WTC11 (cell line): ENCODE results near the gene TTLL5. TPM values are rescaled to one million over a fixed set of nuclear protein-coding genes. Genes with fewer than 3 reads are reported as not detected.

Source experiments
- ATAC-seq: fragments of 200-7000 bp; cut with Tn5 transposase; 2 replicates; pipeline ENCODE4 v1.10.0; 2021; ENCODE audit warnings: mild to moderate bottlenecking, moderate library complexity
- CTCF ChIA-PET: fragments of 300-600 bp; sonication (Branson Sonifier 250); formaldehyde crosslinking; loops from one replicate; lab custom pipeline; 2021; ENCODE audit warnings: antibody characterized with exemption; lab: Charles Lee
- POLR2A ChIA-PET: fragments of 350-600 bp; sonication (Branson Sonifier 250); formaldehyde crosslinking; loops from one replicate; lab custom pipeline; 2021; ENCODE audit warnings: antibody characterized with exemption; lab: Charles Lee
- DNase-seq: peaks from one replicate; pipeline ENCODE4 v3.0.0; 2021; ENCODE audit warnings: low spot score
- H3K27ac Mint-ChIP-seq: 2 replicates; pipeline ENCODE4 v1.8.0; 2021; ENCODE audit warnings: mixed read lengths
- H3K27me3 Mint-ChIP-seq: 2 replicates; pipeline ENCODE4 v1.8.0; 2021; ENCODE audit warnings: low read depth, mild to moderate bottlenecking, moderate library complexity, mixed read lengths
- H3K36me3 Mint-ChIP-seq: 2 replicates; pipeline ENCODE4 v1.8.0; 2021; ENCODE audit warnings: mixed read lengths
- H3K4me1 Mint-ChIP-seq: 2 replicates; pipeline ENCODE4 v1.8.0; 2022; ENCODE audit warnings: mixed read lengths
- H3K4me3 Mint-ChIP-seq: 2 replicates; pipeline ENCODE4 v1.8.0; 2021; ENCODE audit warnings: mild to moderate bottlenecking, moderate library complexity, mixed read lengths
- H3K9me3 Mint-ChIP-seq: 2 replicates; pipeline ENCODE4 v1.8.0; 2021; ENCODE audit warnings: mixed read lengths
- AR ChIP-seq: fragments of 250-450 bp; sonication (Bioruptor Pico); IDR thresholded peaks from 2 replicates; pipeline ENCODE4 v1.9.0; 2021; ENCODE audit warnings: mild to moderate bottlenecking
- ATF3 ChIP-seq: sonication (generic); formaldehyde crosslinking; conservative IDR thresholded peaks from 2 replicates; pipeline ENCODE4 v1.8.1; 2022; ENCODE audit warnings: mild to moderate bottlenecking, missing genetic modification reagents
- CREM ChIP-seq: sonication (generic); formaldehyde crosslinking; IDR thresholded peaks from 2 replicates; pipeline ENCODE4 v1.8.1; 2022; ENCODE audit warnings: mild to moderate bottlenecking, missing genetic modification reagents, moderate library complexity
- E2F4 ChIP-seq: sonication (generic); formaldehyde crosslinking; IDR thresholded peaks from 2 replicates; pipeline ENCODE4 v1.8.1; 2022; ENCODE audit warnings: low read depth, mild to moderate bottlenecking, moderate library complexity, missing genetic modification reagents, borderline replicate concordance
- EMX1 ChIP-seq: fragments of 250-450 bp; sonication (Bioruptor Pico); IDR thresholded peaks from 2 replicates; pipeline ENCODE4 v1.8.0; 2021; ENCODE audit warnings: mild to moderate bottlenecking
- MAX ChIP-seq: sonication (generic); formaldehyde crosslinking; IDR thresholded peaks from 2 replicates; pipeline ENCODE4 v1.8.0; 2022; ENCODE audit warnings: mild to moderate bottlenecking, missing genetic modification reagents
- MLX ChIP-seq: sonication (generic); formaldehyde crosslinking; IDR thresholded peaks from 2 replicates; pipeline ENCODE4 v1.8.1; 2023; ENCODE audit warnings: mild to moderate bottlenecking, missing genetic modification reagents, moderate library complexity
- NFYB ChIP-seq: sonication (generic); formaldehyde crosslinking; conservative IDR thresholded peaks from 2 replicates; pipeline ENCODE4 v1.8.0; 2022; ENCODE audit warnings: low read depth, missing genetic modification reagents
- NR1H2 ChIP-seq: sonication (generic); formaldehyde crosslinking; IDR thresholded peaks from 2 replicates; pipeline ENCODE4 v1.9.0; 2021; ENCODE audit warnings: mild to moderate bottlenecking, moderate library complexity, missing genetic modification reagents
- NR2C2 ChIP-seq: sonication (generic); formaldehyde crosslinking; IDR thresholded peaks from 2 replicates; pipeline ENCODE4 v1.8.0; 2022; ENCODE audit warnings: mild to moderate bottlenecking, missing genetic modification reagents
- PREB ChIP-seq: sonication (generic); formaldehyde crosslinking; IDR thresholded peaks from 2 replicates; pipeline ENCODE4 v1.8.1; 2022; ENCODE audit warnings: mild to moderate bottlenecking, missing genetic modification reagents, moderate library complexity, borderline replicate concordance
- SMAD4 ChIP-seq: sonication (generic); formaldehyde crosslinking; IDR thresholded peaks from 2 replicates; pipeline ENCODE4 v1.8.0; 2022; ENCODE audit warnings: mild to moderate bottlenecking, missing genetic modification reagents
- USF1 ChIP-seq: sonication (generic); formaldehyde crosslinking; IDR thresholded peaks from 2 replicates; pipeline ENCODE4 v1.8.0; 2022; ENCODE audit warnings: mild to moderate bottlenecking, missing genetic modification reagents
- ZBTB21 ChIP-seq: sonication (generic); formaldehyde crosslinking; IDR thresholded peaks from 2 replicates; pipeline ENCODE4 v1.8.1; 2023; ENCODE audit warnings: mild to moderate bottlenecking, missing genetic modification reagents, borderline replicate concordance
- ZBTB43 ChIP-seq: sonication (generic); formaldehyde crosslinking; IDR thresholded peaks from 2 replicates; pipeline ENCODE4 v1.8.1; 2023; ENCODE audit warnings: mild to moderate bottlenecking, missing genetic modification reagents
- ZNF232 ChIP-seq: sonication (generic); formaldehyde crosslinking; IDR thresholded peaks from 2 replicates; pipeline ENCODE4 v1.8.0; 2022; ENCODE audit warnings: mild to moderate bottlenecking, missing genetic modification reagents
- ZNF416 ChIP-seq: fragments of 250-450 bp; sonication (Bioruptor Pico); IDR thresholded peaks from 2 replicates; pipeline ENCODE4 v1.9.0; 2021; ENCODE audit warnings: mild to moderate bottlenecking, inconsistent platforms
- ZSCAN18 ChIP-seq: fragments of 250-450 bp; sonication (Bioruptor Pico); IDR thresholded peaks from 2 replicates; pipeline ENCODE4 v2.1.2; 2022; ENCODE audit warnings: mild to moderate bottlenecking, moderate library complexity
- total RNA-seq: library from RNA; stranded (reverse); gene quantifications from 3 replicates; pipeline ENCODE4 v1.2.3, GENCODE V29; 2021

TTLL5 gene
- total RNA-seq, 1 experiment from 2014 or later: 39.6 TPM

- TF ChIP-seq ZBTB43: no peak
- no peak for TF ChIP-seq SMAD4 (CRISPR knock-in tag)
These were observed 306.8 kb downstream of the TTLL5 start (continued) for GRCh38 chr14:75967866-75968265.

GRCh38 chr14:75968456-75968855 is 307.4 kb downstream of the TTLL5 start:
- H3K9me3 Mint-ChIP-seq: 0 out of 2 replicates have a peak, but pooled peaks cover 4% of the 10 kb centered on the region
- H3K4me1 Mint-ChIP-seq: peaks cover 11% of the 10 kb centered on the region
- no peaks in the 10 kb centered on the region for H3K27me3 Mint-ChIP-seq
- POLR2A ChIA-PET: no interaction called here
- CTCF ChIA-PET: interaction anchor here (1.4 to 2.9 kb wide), 2 partner anchors 10 to 62 kb away, joined by 5 to 8 read pairs; no protein-coding TSS in a partner anchor
- DNase-seq (no peak), ATAC-seq (no peak)
- H3K36me3 Mint-ChIP-seq: no peaks in the 10 kb centered on the region
- TF ChIP-seq ZNF232 (CRISPR knock-in tag): no peak
- TF ChIP-seq CREM (CRISPR knock-in tag): no peak
- no peak for TF ChIP-seq E2F4 (CRISPR knock-in tag)
- no peak for TF ChIP-seq USF1 (CRISPR knock-in tag)
- no peak for TF ChIP-seq MAX
- TF ChIP-seq MLX (CRISPR knock-in tag): no peak
- no peak for TF ChIP-seq AR
- TF ChIP-seq ZNF416 (CRISPR knock-in tag): no peak
- TF ChIP-seq ZSCAN18 (CRISPR knock-in tag): no peak
- TF ChIP-seq PREB: no peak
- no peak for TF ChIP-seq ZBTB21 (CRISPR knock-in tag)
- TF ChIP-seq EMX1: no peak
- TF ChIP-seq NR1H2 (CRISPR knock-in tag): no peak
- no peak for TF ChIP-seq NFYB (CRISPR knock-in tag)
- TF ChIP-seq ATF3 (CRISPR knock-in tag): no peak
- no peak for TF ChIP-seq NR2C2 (CRISPR knock-in tag)
- no peak overlapping the region for H3K27ac Mint-ChIP-seq
- H3K4me3 Mint-ChIP-seq: no peak overlapping the region
